KMS-11 (cell line): ENCODE data around the gene CASQ1.

Source experiments
- H2AFZ ChIP-seq: fragments of 200-600 bp; sonication (generic); 2 replicates; pipeline ENCODE4 v1.6.1; 2016; ENCODE audit warnings: antibody characterized with exemption, mixed run types, low read depth
- H3K27ac ChIP-seq: fragments of 200-600 bp; sonication (generic); 2 replicates; pipeline ENCODE4 v1.6.1; 2016; ENCODE audit warnings: mild to moderate bottlenecking, mixed run types
- H3K27me3 ChIP-seq: fragments of 200-600 bp; sonication (generic); 2 replicates; pipeline ENCODE4 v1.6.1; 2017; ENCODE audit warnings: mild to moderate bottlenecking, low read depth, mixed run types, moderate library complexity; ENCODE audit not compliant: insufficient read depth
- H3K36me3 ChIP-seq: fragments of 200-600 bp; sonication (generic); 2 replicates; pipeline ENCODE4 v1.6.1; 2017; ENCODE audit warnings: mild to moderate bottlenecking, mixed run types; ENCODE audit not compliant: insufficient read depth
- H3K4me1 ChIP-seq: fragments of 200-600 bp; sonication (generic); 2 replicates; pipeline ENCODE4 v1.6.1; 2016; ENCODE audit warnings: mild to moderate bottlenecking, low read depth, mixed run types; ENCODE audit not compliant: poor library complexity, severe bottlenecking
- H3K4me2 ChIP-seq: fragments of 200-600 bp; sonication (generic); 2 replicates; pipeline ENCODE4 v1.7.0; 2016; ENCODE audit warnings: mild to moderate bottlenecking, mixed run types
- H3K4me3 ChIP-seq: fragments of 200-600 bp; sonication (generic); IDR thresholded peaks from 2 replicates; pipeline ENCODE4 v1.6.1; 2017; ENCODE audit warnings: low read depth, low read length, mixed read lengths; ENCODE audit not compliant: insufficient read depth
- H3K79me2 ChIP-seq: fragments of 200-600 bp; sonication (generic); 2 replicates; pipeline ENCODE4 v1.6.1; 2016; ENCODE audit warnings: low read depth, mixed run types; ENCODE audit not compliant: insufficient read depth
- H3K9ac ChIP-seq: fragments of 200-600 bp; sonication (generic); 2 replicates; pipeline ENCODE4 v1.6.1; 2016; ENCODE audit warnings: mild to moderate bottlenecking, mixed run types
- H4K20me1 ChIP-seq: fragments of 200-600 bp; sonication (generic); 2 replicates; pipeline ENCODE4 v1.6.1; 2016; ENCODE audit warnings: mild to moderate bottlenecking, mixed run types; ENCODE audit not compliant: insufficient read depth
- CTCF ChIP-seq: fragments of 200-600 bp; sonication (generic); conservative IDR thresholded peaks from 2 replicates; pipeline ENCODE4 v1.6.1; 2017; ENCODE audit warnings: low read depth, mild to moderate bottlenecking, antibody characterized with exemption, low read length, moderate library complexity, mixed read lengths

The CASQ1 gene

GRCh38 chr1:160168609-160169369 is 21.6 kb upstream of the CASQ1 start:
- no peak overlapping the region for H3K4me2 ChIP-seq

GRCh38 chr1:160169553-160170399 is 20.6 kb upstream of the CASQ1 start:
- Histone ChIP-seq H3K27ac (no peak overlapping the region), H3K4me3 (no peak overlapping the region), H3K4me2 (no peak overlapping the region), H3K27me3 (no peaks in the 10 kb centered on the region), H4K20me1 (no peaks in the 10 kb centered on the region), H3K4me1 (no peaks in the 10 kb centered on the region), H3K36me3 (no peaks in the 10 kb centered on the region), H3K79me2 (no peaks in the 10 kb centered on the region), H3K9ac (no peak overlapping the region), H2AFZ (no peak overlapping the region)
- TF ChIP-seq CTCF, result no peak

More at GRCh38 chr1:160168609-160169369, 21.6 kb upstream of the CASQ1 start:
- Histone ChIP-seq H4K20me1 (no peaks in the 10 kb centered on the region), H3K4me1 (no peaks in the 10 kb centered on the region), H2AFZ (no peak overlapping the region), H3K79me2 (no peaks in the 10 kb centered on the region), H3K36me3 (no peaks in the 10 kb centered on the region), H3K9ac (no peak overlapping the region), H3K27me3 (no peaks in the 10 kb centered on the region), H3K4me3 (no peak overlapping the region), H3K27ac (no peak overlapping the region)
- no peak for TF ChIP-seq CTCF

- Histone ChIP-seq H3K27ac (no peak overlapping the region), H3K9ac (no peak overlapping the region), H3K4me3 (no peak overlapping the region), H2AFZ (no peak overlapping the region), H3K79me2 (no peaks in the 10 kb centered on the region), H3K4me1 (no peaks in the 10 kb centered on the region), H4K20me1 (no peaks in the 10 kb centered on the region), H3K27me3 (no peaks in the 10 kb centered on the region), H3K36me3 (no peaks in the 10 kb centered on the region), H3K4me2 (no peak overlapping the region)
- TF ChIP-seq CTCF, result no peak
Observed at GRCh38 chr1:160171354-160171753, 19.0 kb upstream of the CASQ1 start.

GRCh38 chr1:160171980-160172379 is 18.4 kb upstream of the CASQ1 start:
- no peak overlapping the region for H3K9ac ChIP-seq
- H3K36me3 ChIP-seq, result no peaks in the 10 kb centered on the region
- no peaks in the 10 kb centered on the region for H4K20me1 ChIP-seq
- no peak overlapping the region for H3K27ac ChIP-seq
- no peaks in the 10 kb centered on the region for H3K79me2 ChIP-seq
- H3K4me2 ChIP-seq, result no peak overlapping the region
- H3K4me3 ChIP-seq, result no peak overlapping the region
- H3K4me1 ChIP-seq, result no peaks in the 10 kb centered on the region
- no peak for TF ChIP-seq CTCF
- H2AFZ ChIP-seq, result no peak overlapping the region
- H3K27me3 ChIP-seq, result no peaks in the 10 kb centered on the region
